Measurements from ENCODE around the gene IP6K1.
"Not testable (repeated sequence)": the region's sequence is repeated elsewhere in the genome, so short reads cannot be mapped to it uniquely, and the experiment has no call there.

The IP6K1 gene

DNA sequence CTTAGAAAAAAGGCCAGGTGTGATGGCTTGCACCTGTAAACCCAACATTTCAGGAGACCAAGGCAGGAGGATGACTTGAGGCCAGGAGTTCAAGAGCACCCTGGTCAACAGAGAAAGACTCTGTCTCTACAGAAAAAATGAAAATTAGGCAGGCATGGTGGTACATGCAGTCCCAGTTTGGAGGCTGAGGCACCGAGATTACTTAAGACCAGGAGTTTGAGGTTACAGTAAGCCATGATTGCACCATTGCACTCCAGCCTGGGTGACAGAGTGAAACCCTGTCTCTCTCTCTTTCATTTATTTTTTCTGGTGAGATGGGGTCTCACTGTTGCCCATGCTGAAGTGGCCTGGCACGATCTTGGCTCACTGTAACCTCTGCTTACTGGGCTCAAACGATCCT is 24.7 kb downstream of the IP6K1 start:
- no peak for DNase-seq

DNA sequence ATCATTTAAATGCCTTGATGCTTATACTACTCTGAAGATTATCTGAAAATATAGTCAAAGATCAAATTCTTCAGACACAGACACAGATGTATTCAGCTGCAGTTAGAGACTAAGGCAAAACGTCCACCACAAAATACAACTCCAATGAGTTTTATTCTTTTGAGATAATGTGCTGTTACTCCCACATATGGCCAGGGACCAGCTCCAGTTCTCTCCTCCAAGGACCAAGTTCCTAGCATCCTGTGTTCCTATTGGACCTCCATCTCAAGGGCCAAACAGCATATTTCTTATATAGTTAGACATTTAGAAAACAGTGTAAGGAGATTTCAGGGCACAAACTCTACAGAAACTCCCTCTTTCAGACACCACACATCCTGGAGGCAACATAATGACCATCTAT is 27.1 kb downstream of the IP6K1 start:
- no peak for DNase-seq

DNA sequence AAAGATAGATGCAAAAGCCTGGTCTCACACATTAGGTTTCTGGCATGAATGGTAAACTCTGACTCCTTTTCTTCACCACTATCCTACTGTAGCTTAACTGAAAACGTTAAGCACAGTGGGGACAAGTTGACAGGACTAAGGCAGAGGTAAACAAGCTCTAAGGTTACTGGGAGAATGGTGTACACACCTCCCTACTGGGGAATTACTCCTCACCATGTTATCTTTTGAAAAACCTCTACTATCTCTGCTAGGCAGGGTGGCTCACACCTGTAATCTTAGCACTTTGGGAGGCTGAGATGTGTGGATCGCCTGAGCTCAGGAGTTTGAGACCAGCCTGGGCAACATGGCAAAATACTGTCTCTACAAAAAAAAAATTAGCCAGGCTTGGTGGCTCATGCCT is 29.1 kb downstream of the IP6K1 start:
- no peak for DNase-seq

DNA sequence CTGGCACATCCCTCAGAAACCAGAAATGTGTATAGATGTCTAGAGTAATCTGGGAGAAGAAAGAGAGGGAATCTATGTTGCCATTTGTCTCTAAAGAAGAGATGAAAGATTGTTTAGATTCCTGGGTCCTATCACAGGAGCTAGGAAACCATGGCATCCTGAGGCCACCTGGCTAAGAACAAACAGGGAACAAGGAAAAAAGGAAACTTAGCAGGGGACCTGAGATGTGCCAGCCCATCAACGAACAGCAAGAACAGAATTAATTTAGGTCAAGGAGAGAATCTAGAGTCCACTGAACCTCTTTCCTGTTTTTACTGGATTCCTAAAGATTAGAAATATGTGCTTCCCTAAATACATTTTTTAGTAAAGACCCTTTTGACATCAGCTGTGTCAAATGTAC is 30.3 kb downstream of the IP6K1 start:
- no peak for DNase-seq

DNA sequence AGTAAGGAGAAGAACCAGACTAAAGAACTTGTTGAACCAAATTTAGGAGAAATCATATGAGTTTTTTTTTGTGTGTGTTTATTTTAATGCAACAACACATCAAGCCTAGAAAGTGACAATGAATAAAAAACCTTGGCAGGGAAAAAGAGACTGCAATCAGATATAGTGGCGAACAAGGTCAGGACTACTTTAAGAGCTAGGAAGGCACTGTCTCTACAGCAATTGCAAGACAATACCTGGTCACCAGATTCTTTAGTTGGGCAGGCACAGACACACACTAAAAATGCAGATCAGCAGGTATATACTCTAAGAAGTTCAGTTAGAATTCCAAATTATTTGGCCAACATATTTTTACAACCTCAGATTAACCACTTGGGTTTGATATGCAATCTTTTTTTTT is 31.8 kb downstream of the IP6K1 start:
- DNase-seq, result no peak

DNA sequence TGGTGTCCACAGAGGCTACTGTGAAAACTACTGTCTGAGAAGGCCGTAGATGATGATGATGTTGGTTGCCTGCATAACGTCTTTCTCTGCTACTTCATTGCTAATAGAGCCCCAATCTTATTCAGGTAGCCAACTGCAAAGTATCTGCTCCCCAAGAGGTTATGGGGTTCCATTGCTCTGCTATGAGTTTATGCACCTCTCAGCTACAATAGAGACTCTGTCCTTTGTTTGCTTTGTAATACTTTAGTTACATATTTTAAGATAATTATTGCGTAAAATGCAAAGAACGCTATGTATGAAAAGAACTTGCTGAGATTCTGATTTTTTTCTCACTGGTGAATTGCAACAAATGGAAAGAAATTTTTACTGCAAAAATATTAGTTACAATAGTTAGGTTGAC is 34.8 kb downstream of the IP6K1 start:
- no peak for DNase-seq

DNA sequence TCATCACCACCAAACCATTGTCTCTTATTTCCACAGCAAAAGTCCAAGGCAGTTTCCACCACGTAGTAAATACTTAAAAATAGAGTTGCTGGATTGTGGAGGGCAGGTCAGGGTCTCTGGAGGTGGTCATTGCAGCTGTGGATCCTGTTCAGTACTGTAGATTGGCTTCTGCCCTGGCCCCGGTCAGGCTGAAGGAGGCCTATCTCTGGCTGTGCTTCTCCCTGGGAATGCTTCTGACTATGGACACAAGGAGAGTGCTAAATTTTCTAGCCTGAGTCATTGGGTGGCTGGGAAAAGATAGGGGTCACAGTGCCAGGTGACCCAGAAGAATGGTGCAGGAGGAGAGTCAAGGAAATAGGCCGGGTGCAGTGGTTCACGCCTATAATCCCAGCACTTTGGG is 36.3 kb downstream of the IP6K1 start:
- DNase-seq, result no peak

DNA sequence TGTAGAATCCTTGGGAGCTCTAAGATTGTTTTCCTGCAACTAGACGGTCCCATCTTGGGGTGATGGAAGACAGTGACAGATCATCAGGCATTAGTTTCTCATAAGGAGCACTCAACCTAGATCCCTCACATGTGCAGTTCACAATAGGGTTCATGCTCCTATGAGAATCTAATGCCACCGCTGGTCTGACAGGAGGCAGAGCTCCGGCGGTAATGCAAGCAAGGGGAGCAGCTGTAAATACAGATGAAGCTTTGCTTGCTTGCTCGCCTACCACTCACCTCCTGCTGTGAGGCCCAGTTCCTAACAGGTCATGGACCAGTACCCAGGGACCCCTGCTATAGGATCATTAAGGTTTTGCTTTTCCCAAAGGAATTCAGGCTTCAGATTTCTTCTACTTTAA is 37.5 kb downstream of the IP6K1 start:
- not testable (repeated sequence) for DNase-seq

DNA sequence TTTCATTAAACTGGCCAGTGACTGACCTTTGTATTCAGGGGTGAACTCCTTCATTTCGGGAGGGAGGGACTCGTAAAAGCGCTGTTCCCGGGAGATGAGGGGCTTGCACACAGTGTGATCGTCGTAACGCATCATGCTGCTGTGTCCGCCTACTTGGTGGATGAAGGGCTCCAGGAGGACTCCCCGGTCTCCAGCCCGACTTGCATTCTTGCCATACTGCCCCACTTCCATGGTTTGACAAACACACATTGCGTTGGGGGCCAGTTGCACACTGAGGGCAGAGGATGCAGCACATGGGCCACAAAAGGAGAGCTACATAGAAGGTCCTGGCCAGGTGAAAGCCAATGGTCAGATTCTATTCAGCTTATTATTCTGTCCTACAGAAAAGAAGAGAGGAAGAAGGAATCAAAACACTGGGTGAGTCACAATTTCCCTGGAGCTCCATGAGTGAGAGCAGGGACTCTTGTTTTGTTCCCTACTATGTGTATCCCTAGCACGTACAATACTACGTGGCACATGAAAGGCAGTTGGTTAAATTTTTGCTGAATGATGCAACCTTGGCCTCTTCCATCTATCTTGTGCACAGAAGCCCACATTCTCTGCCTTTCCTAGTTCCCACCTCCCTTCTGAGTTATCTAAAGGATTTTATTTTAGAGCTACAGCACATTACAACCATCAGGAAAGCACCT is 38.4 kb downstream of the IP6K1 start:
- DNase-seq, result no peak

DNA sequence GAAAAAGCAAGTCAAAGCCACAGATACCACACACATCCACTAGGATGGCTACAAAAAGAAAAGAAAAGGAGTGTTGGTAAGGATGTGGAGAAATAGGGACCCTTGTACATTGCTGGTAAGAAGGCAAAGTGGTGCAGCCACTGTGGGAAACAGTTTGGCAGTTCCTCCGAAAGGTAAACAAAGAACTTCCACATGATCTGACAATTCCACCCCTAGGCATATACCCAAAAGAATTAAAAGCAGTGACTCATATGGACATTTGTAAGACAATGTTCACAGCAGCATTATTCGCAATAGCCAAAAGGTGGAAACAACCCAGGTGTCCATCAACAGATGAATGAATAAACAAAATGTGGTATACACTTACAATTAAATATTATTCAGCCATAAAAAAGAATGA is 40.4 kb downstream of the IP6K1 start:
- no peak for DNase-seq

DNA sequence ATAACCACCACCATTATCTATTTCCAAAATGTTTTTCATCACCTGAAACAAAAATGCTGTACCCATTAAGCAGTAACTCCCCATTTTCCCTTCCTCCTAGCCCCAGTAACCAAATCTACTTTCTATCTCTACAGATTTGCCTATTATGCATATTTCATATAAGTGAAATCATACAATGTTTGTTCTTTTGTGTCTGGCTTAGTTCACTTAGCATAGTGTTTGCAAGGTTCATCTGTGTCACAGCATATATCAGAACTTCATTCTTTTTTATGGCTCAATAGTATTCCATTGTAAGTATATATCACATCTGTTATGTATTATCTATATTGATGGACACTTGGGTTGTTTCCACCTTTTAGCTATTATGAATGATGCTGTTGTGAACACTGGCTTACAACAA is 45.9 kb downstream of the IP6K1 start:
- DNase-seq, result no peak

DNA sequence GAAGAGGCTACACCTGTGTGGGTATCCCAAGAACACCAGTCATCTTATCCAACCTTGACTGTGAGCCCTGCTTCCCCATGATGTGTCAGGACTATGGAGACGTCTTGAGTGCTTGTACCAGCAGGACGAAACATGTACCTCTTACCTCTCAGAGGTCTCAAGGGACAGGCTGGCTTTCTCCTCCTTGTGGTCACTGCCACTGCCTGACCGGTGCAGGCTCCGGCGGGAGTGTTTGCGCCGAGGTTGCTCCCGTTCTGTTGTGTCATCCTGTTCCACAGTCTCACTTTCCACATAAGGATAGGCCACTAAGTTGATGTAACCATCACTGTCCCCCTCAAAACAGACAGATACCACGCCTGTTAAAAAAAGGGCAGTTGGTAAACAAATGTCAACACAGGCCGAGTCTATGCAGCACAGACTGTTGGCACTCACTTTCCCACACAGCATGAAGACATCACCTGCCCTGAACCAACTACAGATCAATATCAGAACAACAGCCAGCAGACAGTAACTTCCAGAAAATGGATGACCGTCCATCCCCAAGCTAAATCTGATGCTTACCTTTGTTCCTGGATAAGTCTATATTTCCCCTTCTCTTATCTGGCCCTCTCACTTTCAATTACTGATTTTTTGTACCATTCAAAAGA is 48.2 kb downstream of the IP6K1 start:
- no peak for DNase-seq

DNA sequence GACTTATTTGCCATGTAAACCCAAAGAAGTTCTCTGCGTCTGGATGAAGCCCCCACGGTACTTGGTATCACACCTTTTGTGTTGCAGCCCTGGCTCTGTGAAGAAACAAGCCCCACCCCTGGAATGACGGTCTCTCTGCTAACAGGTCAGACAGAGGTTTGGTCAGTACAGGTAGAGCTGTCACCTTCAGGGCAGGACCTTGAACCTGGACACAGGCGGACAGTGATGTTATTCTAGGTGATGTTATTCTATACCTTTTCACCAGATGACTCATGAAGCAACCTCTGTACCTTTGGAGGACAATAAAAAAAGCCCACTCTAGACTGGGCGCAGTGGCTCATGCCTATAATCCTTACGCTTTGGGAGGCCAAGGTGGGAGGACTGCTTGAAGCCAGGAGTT is 51.6 kb downstream of the IP6K1 start:
- DNase-seq, result no peak

DNA sequence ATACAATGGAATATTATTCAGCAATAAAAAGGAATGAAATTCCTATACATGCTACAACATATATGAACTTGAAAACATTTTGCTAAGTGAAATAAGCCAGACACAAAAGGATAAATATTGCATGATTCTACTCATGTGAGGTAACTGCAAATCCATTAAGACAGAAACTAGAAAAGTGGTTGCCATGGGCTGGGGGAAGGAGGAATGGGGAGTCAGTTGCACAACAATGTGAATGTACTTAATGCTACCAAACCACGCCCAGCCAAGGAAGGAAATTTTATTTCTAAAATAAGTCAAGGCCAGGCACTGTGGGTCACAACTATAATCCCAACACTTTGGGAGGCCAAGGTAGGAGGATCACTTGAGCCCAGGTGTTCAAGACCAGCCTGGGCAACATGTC is 52.8 kb downstream of the IP6K1 start:
- DNase-seq, result no peak

DNA sequence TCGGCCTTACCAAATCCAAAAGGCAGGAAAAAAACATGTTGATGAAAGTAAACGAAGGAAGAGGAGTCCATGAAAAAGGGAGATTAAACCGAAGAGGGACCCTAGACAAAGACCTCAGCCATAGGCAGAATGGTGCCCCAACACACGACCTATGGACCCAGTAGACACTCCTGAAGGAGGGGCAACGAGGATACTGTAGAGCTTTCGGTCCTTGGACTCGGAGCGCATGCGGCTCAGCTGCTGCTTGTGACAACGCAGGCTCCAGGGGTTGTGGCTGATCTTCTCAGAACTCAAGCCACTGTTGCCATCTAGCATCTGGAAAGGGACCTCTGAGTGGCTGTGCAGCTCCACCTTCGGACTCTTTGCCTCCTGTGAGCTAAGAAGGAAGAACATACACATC is 53.7 kb downstream of the IP6K1 start:
- DNase-seq, result no peak

DNA sequence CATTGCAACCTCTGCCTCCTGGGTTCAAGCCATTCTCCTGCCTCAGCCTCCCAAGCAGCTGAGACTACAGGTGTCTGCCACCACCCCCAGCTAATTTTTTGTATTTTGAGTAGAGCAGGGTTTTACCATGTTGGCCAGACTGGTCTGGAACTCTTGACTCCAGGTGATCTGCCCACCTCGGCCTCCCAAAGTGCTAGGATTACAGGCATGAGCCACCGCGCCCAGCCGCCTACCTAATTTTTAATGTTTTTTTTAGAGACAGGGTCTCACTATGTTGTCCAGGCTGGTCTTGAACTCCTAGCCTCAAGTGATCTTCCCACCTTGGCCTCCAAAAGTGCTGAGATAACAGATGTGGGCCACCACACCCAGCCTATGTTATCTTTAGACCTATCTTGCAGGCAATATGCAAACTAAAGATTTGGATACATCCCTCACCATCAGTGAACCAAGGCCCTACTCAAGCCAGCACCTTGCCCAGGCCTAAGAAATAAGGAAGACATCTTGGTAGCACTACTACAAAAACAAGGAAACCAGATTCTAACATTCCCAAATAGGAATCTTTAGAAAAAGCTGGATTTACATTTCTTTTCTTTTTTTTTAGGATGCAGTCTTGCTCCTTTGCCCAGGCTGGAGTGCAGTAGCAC is 56.3 kb downstream of the IP6K1 start:
- DNase-seq, result no peak

DNA sequence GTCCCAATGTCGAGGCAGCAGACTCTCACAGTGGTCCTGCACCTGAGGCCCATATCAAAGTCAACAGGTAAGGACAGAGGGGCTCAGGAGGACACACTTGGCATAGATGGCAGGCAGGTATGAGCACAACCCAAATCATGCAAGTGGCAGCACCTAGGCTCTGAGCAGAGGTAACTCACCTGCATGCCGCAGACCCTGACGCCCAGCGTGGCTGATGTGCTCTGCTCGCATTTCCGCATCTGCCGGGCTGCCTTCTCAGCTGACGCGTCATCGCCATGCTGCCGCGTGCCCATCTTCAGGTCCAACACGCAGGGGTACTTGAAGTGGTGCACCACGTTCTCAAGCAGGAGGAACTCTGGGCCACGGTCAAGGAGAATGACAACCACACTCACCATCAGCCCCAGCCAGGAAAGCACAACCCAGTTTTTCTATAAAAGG is 58.4 kb downstream of the IP6K1 start:
- DNase-seq, result no peak

DNA sequence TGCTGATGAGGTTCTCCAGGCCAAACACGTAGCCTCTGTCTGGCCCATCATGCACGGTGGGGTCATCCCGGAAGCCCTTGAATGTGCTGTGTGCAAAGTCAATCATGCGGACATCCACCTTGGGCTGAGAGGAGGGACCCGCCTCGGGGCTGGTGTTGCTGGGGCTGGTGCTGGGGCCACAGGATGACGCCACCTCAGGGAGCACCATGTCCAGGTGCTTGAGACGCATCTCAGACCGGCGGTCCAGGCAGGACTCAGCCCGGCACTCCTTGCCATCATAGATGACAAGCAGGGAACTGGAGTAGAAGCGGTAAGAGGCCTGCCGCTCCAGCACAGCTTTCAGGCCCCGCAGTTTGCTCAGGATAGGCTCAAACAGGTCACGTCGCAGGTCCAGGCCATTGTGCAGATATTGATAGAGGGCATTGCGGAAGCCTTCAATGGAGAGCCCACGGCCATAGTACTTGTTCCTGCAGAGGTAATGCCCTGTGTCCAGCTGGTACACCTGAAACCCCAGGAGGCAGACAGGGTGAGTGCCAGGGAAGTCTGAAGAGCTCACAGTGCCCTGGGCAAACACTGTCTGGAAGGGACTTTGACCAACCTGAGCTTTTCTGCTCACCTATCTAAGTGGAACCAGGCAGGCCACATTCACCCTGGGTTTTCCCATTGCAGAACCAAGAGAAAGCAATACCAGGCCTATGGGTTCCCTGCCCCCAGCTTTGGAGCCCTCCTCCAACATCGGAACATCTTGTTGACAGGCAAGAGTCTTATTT is 59.0 kb downstream of the IP6K1 start:
- DNase-seq, result no peak

DNA sequence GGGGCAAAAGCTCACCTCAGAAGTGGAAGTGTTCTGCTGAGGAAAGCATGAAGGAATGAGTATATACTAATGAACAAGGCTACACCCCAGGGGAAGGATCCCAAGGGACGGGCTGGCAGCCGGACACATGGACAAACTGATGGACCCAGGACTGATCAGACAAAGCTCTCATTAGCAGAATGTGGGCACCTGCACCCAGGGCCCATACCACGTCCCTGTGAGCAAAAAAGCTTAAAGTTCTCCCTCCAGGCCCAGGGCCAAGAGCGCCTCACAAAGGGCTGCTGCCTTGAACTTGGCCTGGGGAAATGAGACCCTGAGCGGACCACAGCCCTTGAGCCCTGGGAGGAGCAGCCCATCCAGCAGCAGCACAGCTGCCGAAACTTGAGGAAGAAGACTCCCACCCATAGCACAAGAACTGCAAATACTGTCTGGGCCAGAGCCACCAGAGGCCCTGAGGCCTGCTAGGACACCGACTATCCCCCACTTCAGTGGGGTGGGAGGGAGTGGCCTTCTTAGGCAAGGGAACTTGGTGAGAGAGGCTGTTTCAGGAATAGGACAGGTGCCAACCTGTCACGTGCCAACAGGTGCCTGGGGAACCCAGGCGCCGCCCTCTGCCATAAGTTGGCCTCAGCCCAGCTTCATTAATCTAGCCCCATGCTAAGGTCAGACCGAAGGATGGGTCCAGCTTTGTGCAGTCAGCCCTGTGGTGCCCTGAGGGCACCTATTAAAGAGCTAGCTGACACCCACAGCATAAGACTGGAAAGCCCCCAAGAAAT is 60.2 kb downstream of the IP6K1 start:
- no peak for DNase-seq

DNA sequence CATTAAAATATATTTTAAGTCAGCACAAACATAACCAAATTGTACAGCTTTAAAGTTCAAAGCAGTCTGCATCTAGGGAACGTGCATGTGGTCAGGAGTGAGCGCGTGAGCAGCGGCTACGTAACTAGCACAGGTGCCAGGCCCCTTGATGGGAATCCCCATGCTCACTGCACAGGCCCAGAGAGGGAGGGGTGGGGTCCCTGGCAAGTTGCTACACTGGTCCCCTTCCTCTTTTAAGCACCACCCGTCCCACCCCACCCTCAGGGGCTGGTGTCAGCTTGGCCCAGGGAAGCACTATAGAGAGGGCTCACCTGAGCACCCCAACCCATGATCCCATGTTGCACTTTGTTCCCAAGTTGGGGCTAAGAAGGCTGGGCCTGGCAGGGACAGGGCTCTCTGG is 61.8 kb downstream of the IP6K1 start:
- no peak for DNase-seq

DNA sequence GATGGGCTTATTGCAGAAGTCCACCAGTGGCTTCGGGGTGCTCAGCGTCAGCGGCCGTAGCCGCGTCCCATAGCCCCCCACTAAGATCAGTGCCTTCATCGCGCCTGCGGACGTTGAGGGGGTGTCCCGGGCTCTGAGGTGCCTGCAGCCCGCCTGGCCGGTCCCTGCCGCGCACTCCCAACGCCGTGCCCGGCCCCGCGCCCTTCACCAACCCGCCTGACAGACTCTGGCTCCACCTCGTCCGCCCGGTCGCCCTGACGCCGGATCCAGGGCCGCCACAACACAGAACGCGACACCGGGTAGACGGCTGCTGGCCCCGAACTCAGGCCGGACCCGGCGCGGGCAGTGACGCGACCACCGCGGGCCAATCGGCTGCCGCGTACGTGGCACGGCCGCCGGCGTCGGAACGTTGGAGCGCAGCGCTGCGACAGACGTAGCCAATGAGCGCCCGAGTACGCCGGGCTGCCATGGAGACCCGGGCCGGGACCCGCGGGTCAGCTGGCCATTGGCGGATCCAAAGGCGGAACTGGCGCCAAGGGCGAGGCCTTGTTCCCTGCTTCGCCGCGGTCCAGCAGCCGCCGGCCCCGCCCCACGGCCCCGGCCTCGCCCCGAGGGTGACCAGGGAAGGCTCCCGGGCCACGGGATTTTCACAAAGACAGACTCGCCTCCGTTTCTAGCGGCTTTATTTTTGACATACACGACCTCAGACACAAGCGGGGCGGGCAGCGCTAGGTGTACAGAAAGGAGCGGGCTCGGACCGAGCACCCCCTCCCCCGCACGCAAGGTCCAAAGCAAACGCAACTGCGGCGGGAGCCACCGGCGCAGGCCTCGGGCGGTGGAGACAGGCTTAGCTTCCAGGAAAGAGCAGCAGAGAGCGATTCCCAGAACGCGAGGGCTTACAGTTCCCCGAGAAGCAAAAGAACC is 62.5 kb downstream of the IP6K1 start, which contains the start of gene GMPPB:
Gene GMPPB, minus strand, starts transcription at position 324 of the 924 bp plus-strand sequence. Its CDS starts 225 bp downstream, at position 99.
- peak; percentile 90 to 95 for DNase-seq

DNA sequence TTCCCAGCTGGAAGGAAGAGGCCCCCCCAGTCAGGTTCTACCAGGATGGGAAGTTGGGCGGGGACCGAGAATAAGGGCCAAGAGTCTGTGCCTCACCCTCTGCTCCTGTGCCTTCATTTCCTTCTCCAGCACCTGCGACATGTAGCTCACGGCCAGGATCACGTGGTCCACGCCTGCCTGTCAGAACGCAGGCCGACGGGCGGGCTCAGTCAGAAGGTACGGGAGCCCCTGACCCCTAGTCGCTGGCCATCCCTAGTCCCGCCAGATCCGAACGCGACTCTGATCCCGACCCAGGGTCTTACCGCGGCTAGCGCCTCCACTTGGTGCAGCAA is 63.1 kb downstream of the IP6K1 start:
- DNase-seq, result no peak

All from hippocampal formation (tissue), 2 donors.